LNCAP (cell line): ENCODE data around the gene GOLGA3.

Experiments
- TF ChIP-seq, protein P1 (sequence below): fragments of 450-650 bp; IDR thresholded peaks from 2 replicates; pipeline ENCODE4 v1.5.1; 2017; ENCODE audit warnings: mild to moderate bottlenecking

The GOLGA3 gene

DNA sequence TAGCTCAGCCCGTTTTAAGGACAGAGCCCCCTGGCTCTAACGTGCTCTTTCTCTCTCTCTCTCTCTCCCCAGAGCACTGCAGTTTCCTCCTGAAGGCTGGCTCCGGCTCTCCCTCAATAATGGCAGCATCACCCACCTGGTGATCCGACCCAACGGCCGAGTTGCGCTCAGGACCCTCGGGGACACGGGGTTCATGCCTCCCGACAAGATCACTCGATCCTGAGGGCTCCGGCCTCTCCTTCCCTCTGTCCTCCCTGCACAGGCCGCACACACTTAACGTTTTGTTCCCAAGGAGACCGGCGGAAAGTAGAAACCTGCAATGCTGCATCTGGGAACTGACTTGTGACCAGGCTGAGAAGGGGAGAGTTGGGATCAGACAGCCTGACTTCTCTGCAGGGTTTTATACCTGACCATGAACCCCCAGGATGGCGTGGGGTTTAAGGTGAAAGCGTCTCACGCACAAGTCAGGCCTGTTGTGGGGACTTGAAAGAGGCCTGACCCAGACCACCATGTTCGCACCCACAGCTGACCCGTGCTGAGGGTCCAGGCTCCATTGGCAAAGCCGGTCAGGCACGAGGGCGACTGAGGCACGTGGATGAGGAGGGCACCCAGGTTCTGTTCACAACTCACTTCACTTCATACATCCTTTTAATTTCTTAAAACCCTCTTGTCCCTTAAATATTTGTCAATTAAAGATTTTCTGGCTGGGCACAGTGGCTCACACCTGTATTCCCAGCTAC is 107.9 kb downstream of the GOLGA3 start:
- TF ChIP-seq, protein P1, sequence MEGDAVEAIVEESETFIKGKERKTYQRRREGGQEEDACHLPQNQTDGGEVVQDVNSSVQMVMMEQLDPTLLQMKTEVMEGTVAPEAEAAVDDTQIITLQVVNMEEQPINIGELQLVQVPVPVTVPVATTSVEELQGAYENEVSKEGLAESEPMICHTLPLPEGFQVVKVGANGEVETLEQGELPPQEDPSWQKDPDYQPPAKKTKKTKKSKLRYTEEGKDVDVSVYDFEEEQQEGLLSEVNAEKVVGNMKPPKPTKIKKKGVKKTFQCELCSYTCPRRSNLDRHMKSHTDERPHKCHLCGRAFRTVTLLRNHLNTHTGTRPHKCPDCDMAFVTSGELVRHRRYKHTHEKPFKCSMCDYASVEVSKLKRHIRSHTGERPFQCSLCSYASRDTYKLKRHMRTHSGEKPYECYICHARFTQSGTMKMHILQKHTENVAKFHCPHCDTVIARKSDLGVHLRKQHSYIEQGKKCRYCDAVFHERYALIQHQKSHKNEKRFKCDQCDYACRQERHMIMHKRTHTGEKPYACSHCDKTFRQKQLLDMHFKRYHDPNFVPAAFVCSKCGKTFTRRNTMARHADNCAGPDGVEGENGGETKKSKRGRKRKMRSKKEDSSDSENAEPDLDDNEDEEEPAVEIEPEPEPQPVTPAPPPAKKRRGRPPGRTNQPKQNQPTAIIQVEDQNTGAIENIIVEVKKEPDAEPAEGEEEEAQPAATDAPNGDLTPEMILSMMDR: no peak

GRCh38 chr12:132719954-132720324 is 108.7 kb downstream of the GOLGA3 start:
- TF ChIP-seq, protein P1: no peak

DNA sequence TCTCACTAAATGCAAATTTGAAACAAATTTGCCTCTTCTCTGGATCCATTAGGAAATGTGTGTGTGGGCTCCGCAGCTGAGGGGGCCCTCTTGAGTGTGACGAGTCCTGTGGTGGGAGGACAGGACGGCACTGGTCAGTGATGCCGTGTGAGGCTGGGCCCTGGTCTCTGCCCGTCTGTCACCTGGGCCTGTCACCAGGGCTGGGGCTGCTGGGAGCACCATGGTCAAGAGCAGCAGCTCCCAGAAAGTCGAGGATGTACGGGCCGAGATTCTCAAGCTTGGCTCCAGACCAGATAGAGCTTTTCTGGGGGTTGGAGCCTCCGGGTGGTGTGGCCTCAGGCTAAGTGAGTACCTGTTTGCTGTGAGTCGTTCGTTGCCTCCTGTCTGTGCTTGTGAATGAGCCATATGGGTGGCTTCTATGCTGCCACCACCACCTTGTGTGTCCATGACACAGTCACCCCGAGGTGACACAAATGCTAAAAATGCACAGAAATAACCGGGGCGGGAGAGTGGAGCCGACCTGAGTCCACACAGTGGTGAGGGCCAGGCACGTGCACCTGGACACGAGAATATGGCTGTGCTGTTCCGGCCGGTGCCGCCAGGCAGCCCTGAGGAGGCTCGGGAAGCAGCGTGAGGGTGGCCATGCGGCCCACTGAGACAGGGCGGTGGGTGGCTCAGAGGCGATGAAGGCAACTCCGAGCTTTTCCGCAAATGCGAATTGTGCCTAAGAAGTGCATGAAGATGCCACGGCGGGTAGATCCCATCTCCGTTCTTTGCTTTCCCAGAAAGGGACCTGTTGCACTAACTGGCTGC is 109.3 kb downstream of the GOLGA3 start:
- TF ChIP-seq, protein P1: no peak
